Measurements from ENCODE around the gene TMEM150C.
"Not testable (repeated sequence)": the region's sequence is repeated elsewhere in the genome, so short reads cannot be mapped to it uniquely, and the experiment has no call there.

TMEM150C gene

GRCh38 chr4:82515705-82516104, 46.1 kb downstream of the TMEM150C start:
- DNase-seq (ENCODE audit: low read depth), result peak; percentile 93

- no peak for DNase-seq (ENCODE audit: low read depth)
Observed at GRCh38 chr4:82513382-82513781, 48.4 kb downstream of the TMEM150C start.

GRCh38 chr4:82510216-82510615, 51.6 kb downstream of the TMEM150C start:
- DNase-seq (ENCODE audit: low read depth), result no peak

DNA sequence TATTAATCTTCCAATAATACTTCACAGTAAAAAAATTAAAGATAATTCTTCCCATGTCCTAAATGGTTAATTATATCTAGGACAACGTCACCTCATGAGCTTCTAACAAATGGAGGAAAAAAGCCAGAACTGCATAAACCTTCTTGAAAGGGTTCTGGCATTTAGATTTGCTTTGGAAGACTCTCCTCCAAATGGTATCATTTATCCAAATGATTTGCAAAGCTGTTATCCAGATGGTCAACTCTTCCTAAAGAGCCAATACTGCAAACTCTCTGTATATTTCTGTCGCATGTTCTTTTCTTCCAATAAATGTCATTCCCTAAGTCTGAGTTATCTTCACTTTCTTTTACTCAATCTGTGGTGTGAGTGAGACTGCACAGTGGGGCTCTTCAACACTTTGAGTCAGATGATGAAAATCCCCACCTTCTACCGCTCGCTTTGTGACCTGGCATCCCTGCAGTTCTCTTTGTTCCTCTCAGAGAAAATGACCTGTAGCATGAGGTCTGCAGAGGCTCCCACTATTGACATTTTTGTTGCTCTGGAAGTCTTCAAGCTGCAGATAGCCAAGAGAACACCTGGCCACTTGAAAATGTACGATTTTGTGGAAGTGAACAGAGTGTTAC, 52.9 kb downstream of the TMEM150C start:
- DNase-seq (ENCODE audit: low read depth), result no peak

DNA sequence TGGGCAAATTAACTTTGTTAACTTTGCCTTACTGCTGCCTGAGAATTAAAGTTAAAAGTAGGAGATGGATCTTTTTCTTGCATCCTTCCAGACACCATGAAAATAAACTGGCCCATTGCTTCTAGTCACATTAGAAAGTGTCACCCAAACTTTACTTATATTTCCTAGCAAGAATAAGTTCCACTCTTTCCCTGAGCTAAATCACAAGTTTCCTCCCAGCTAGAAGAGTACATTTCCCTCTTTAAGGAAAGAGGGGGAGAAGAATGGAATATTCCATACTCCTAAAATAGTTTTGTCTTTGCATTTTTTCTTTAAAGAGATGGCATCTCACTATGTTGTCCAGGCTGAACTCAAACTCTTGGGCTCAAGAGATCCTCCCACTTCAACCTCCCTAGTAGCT, 53.8 kb downstream of the TMEM150C start:
- no peak for DNase-seq (ENCODE audit: low read depth)

GRCh38 chr4:82501154-82501442, 60.7 kb downstream of the TMEM150C start:
- DNase-seq (ENCODE audit: low read depth), result no peak

DNA sequence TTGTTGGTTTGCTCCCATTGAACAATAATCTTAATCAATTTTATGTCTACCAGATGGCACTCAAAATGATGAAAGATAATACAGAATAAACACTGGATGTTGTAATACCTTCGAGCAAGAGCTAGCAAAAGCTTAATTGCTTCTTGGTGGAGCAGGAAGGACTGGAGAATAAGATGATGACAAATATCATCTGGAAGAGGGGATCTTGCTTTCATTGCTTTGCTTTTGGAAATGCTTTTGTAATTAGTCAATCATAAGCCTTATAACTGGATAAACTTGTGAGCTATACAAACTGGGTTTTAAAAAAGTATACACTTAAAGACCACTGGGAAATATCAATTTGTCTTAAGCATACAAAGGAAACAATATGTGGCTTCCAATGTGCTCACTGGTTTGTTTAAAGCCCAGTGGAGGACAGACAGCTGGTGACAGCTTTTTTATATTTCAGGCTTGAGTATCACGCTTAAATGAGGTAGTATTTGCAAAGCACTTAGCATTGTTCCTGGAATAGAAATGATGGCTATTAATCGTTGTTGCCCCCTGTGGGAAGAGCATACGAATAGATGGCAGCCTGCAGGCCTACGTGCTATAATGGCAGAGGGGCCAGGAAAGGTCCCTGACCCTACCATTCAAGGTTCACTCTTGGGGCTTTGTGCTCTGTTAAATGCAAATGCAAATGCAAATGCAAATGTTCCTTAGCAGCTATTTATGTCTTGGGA, 61.2 kb downstream of the TMEM150C start:
- DNase-seq (ENCODE audit: low read depth), result peak; percentile 21

GRCh38 chr4:82499738-82500434, 61.9 kb downstream of the TMEM150C start:
- no peak for DNase-seq (ENCODE audit: low read depth)

- no peak for DNase-seq (ENCODE audit: low read depth)
Observed at GRCh38 chr4:82496349-82496748, 65.4 kb downstream of the TMEM150C start.

GRCh38 chr4:82495666-82496065, 66.1 kb downstream of the TMEM150C start:
- no peak for DNase-seq (ENCODE audit: low read depth)

DNA sequence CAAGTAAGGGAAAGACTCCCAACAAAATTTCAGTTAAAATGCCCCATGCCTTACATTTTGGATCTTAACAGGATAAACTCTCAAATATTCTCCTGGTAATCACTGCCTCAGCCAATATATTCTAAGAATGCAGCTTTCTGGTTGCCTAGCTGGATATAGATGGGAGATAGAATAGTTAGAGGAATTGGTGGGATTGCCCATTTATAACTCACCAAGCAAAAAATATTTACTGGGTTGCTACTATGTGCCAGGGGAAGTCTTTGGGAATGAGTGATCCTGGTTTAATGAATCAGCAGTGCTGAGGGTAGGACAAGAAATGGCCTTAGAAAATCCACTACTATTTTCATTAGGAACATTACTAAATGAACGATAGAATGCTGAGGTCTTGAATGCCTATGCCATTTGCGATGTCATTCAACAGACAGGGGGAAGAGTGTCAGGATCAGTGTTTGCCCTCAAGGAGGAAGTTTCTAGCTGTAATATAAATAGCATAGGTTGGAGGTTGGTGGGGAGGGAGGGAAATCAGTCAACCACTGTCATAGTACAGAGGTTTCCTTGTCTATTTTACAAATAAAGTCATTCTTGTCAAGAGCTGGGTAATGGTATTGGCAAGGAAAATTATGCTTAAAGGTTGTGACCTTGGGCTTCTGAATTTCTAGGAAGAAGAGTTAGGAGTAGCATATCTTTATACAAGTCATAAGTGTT, 67.9 kb downstream of the TMEM150C start:
- DNase-seq (ENCODE audit: low read depth), result peak; percentile 28

DNA sequence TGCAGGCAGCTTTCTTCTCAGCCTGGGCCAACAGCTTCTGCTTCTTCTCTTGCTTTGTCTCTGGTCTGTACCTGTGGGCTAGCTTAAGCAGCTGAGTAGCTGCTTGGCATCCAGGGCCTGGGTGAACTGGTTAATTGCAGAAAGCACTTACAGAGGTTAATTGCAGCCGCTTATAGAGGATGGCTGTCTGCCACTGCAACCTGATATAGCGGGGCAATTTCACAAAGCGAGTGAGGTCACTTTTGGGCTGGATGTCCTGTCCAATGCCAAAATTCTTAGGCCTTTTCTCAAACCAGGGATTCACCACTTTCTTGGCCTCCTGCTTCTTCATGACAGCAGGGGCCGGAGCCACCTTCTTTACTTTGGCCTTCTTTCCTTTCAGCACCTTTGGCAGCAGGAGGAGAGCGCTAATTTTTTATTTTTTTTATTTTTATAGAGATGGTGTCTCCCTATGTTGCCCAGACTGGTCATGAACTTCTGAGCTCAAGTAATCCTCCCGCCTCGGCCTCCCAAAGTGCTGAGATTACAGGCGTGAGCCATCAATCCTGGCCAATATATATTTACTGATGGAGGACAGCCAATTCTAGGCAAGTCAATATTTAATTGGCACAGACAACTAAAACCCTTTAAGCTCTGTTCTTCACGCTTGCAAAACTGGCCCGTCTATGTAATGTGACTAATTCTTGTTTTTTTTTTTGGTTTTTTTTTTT, 70.4 kb downstream of the TMEM150C start:
- DNase-seq (ENCODE audit: low read depth), result no peak

DNA sequence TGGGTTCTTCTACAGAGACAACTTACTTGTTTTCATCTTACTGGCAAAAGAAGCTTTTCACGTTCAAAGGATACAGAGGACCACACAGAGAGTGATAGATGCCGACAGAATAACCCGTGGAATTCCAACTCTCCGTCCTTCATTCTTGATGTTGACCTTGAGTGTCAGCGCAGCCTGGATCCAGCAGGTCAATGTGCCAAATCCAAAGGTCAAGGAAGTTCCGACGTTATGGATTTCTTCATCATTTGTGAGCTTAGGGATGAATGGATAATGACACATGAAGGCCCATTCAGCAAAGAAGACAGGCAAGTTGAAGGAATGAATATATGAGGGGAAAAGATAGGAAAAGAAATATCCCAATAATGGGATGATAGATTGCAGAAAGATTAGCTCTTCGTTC, 71.8 kb downstream of the TMEM150C start:
- DNase-seq (ENCODE audit: low read depth), result no peak

GRCh38 chr4:82489076-82489475, 72.7 kb downstream of the TMEM150C start:
- no peak for DNase-seq (ENCODE audit: low read depth)

DNA sequence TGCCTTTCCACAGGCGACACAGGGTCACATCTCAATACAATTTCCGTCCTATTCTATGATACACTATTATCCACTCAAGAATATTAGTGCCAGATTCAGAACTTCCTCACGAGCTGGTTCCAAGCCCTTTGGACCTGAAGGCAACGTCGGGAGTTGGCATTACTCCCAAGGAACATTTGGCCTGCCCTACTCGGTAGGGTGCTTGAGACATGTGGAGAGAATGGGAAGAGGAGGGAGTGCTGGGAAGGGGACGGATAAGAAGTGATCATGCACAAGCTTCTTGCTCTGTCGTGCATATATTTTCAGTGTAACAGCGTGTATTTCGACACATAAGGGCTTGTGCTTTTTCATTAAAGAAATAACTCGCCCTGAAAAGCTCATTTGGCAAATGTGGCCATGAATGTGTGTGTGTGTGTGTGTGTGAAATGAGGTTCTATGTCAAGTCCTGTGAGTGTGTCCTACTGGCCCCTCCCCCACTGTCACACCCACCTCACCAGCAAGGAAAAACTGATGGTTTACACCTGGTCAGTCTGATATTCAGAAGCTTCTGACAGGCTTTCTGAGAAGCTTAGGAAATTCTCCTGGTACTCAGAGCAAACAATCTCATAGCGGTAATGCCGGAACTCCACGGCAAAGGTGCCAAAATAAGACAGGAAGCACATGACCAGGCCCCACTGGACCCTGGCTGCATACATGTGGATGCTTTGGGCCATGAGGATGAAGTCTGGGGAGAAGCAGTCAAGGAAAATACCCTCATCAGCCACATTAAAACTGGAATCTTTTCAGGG, 76.6 kb downstream of the TMEM150C start:
- DNase-seq (ENCODE audit: low read depth), result no peak

- no peak for DNase-seq (ENCODE audit: low read depth)
Observed at GRCh38 chr4:82482387-82482786, 79.4 kb downstream of the TMEM150C start.

- DNase-seq (ENCODE audit: low read depth), result no peak
Observed at GRCh38 chr4:82481506-82481840, 80.3 kb downstream of the TMEM150C start.

DNA sequence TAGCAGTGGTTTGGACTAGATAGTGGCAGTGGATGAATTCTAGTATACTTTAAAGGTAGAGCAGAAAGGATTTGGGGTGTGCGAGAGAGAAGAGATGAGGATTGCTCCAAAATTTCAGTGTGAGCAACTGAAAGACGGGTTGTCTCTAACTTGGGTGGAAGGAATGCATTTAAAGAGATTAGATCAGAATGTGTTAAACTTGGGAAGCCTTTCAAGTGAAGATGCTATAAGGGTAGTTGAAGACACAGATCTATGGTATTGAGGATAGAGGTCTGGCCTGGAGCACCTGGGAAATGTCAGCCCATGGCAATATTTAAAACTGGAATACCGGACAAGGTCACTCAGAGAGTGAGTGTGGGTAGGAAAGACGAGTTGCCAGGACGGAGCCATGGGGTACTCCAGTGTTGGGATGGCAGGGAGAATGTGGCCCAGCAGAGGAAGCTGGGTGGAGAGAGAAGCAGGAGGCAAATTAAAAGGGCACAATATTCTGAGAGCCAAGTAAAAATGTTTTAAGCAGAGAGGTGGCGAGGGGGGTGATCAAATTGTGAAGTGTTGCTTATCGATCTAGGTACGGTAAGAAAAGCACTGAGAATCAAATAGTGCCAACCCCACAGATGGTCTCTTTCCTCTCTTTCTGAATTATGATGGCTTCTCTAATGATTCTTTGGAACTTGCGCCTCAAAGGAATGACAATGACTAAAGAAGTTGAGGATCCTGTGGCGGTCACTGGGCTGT, 80.8 kb downstream of the TMEM150C start:
- DNase-seq (ENCODE audit: low read depth), result no peak

DNA sequence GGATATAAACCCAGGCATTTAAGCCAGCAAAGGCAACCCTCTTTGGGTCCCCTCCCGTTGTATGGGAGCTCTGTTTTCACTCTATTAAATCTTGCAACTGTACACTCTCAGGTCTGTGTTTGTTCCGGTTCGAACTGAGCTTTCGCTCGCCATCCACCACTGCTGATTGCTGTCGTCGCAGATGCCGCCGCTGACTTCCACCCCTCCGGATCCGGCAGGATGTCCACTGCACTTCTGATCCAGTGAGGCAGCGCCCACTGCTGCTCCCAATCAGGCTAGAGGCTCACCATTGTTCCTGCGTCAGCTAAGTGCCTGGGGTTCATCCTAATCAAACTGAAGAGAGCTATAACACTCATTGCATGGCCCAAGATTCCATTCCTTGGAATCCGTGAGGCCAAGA, 82.2 kb downstream of the TMEM150C start:
- DNase-seq (ENCODE audit: low read depth), result no peak

GRCh38 chr4:82477469-82477868, 84.3 kb downstream of the TMEM150C start:
- DNase-seq (ENCODE audit: low read depth), result not testable (repeated sequence)

- not testable (repeated sequence) for DNase-seq (ENCODE audit: low read depth)
Observed at GRCh38 chr4:82475931-82476330, 85.9 kb downstream of the TMEM150C start.
